B cell (primary cell): ENCODE data around the gene HOXB9.

Source experiments
- CTCF ChIP-seq: fragments of 200-600 bp; IDR thresholded peaks from one replicate; pipeline ENCODE4 v1.8.0; 2022; ENCODE audit warnings: antibody characterized with exemption, mild to moderate bottlenecking
- EZH2 ChIP-seq: IDR thresholded peaks from 2 replicates; pipeline ENCODE4 v1.6.1; 2012; ENCODE audit warnings: borderline replicate concordance, low read depth, mild to moderate bottlenecking, moderate library complexity, low read length; ENCODE audit not compliant: insufficient read depth, poor library complexity, severe bottlenecking

DNA sequence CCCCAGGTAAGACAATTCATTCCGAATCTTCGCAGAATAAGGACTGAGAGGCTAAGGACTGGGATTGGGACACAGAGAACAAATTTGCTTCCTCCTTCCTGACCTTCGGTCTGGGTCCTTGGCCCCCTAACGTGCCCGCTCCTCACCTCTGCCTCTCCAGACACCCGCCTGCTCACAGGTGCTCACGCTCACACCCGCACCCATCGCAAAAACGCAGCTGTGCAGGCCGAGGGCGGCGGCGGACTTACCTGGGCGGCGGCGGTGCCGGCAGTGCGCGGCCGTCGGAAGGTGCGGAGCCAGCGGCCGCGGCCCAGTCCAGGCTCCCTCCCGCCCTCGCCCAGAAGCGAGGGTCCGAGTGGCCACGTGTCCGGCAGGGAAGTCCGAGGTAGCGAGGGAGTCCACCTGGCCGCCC is 7.1 kb upstream of the HOXB9 start:
- TF ChIP-seq CTCF, result no peak
- TF ChIP-seq EZH2, result no peak
